Measurements from ENCODE around the gene FBXO3. TPM values are rescaled to one million over a fixed set of nuclear protein-coding genes. Genes with fewer than 3 reads are reported as not detected.

The FBXO3 gene
- total RNA-seq, 2 experiments from 2014 or later = 12.1 to 21.3 TPM

DNA sequence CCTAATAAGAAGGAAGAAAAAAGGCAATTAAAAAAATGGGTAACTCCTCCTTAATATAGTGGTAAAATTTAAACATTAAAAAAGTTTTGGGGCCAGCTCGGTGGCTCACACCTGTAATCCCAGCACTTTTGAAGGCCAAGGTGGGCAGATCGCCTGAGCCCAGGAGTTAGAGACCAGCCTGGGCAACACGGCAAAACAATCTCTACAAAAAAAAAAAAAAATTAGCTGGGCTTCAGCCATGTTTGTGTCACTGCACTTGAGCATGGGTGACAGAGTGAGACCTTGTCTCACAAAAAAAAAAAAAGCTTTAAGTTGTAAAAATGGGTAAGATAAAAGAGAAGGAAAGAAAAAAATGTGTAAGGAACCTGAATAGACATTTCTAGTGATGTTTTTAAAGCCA, 11.3 kb upstream of the FBXO3 start:
- Histone ChIP-seq H3K4me2 (ENCODE audit: low read length) (no peak overlapping the region), H2AFZ (ENCODE audit: low read length) (no peak overlapping the region), H3K27ac (ENCODE audit: low read depth, low read length, poor library complexity, severe bottlenecking) (no peak overlapping the region), H3K9me3 (ENCODE audit: low read length) (no peaks in the 10 kb centered on the region), H3K36me3 (ENCODE audit: insufficient read depth, low read length) (no peaks in the 10 kb centered on the region), H3K4me3 (ENCODE audit: low read depth, low read length, poor library complexity, severe bottlenecking) (no peak overlapping the region), H3K79me2 (ENCODE audit: insufficient read depth, low read depth, low read length) (no peaks in the 10 kb centered on the region), H3K9me2 (ENCODE audit: insufficient read depth, low read length) (no peaks in the 10 kb centered on the region), H3K4me1 (ENCODE audit: insufficient read depth, low read length, poor library complexity, severe bottlenecking) (no peaks in the 10 kb centered on the region), H4K20me1 (ENCODE audit: insufficient read depth, low read length) (no peaks in the 10 kb centered on the region)
- TF ChIP-seq, protein P1, sequence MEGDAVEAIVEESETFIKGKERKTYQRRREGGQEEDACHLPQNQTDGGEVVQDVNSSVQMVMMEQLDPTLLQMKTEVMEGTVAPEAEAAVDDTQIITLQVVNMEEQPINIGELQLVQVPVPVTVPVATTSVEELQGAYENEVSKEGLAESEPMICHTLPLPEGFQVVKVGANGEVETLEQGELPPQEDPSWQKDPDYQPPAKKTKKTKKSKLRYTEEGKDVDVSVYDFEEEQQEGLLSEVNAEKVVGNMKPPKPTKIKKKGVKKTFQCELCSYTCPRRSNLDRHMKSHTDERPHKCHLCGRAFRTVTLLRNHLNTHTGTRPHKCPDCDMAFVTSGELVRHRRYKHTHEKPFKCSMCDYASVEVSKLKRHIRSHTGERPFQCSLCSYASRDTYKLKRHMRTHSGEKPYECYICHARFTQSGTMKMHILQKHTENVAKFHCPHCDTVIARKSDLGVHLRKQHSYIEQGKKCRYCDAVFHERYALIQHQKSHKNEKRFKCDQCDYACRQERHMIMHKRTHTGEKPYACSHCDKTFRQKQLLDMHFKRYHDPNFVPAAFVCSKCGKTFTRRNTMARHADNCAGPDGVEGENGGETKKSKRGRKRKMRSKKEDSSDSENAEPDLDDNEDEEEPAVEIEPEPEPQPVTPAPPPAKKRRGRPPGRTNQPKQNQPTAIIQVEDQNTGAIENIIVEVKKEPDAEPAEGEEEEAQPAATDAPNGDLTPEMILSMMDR (conservative IDR thresholded peaks at IDR 0.05; ENCODE audit: low read length) = no peak
- TF ChIP-seq EZH2phosphoT487 (IDR thresholded peaks at IDR 0.05; ENCODE audit: borderline replicate concordance, low read depth, low read length) = no peak
- no peak for DNase-seq (ENCODE audit: low spot score)
- ChIA-PET POLR2A (interaction anchor here (0.6 to 1.1 kb wide), 6 partner anchors 21 to 1988 kb away, joined by 3 to 6 read pairs (median 4); no protein-coding TSS in a partner anchor), CTCF (ENCODE audit: unreplicated experiment) (interaction anchor here (0.6 kb wide), 1 partner anchor 629 kb away, joined by 3 read pairs; no protein-coding TSS in a partner anchor)
- no TSS peak for BruUV-seq (replicated peaks)
- intact Hi-C loops (cut with micrococcal nuclease; ENCODE audit: unreplicated experiment) = no loop called here

DNA sequence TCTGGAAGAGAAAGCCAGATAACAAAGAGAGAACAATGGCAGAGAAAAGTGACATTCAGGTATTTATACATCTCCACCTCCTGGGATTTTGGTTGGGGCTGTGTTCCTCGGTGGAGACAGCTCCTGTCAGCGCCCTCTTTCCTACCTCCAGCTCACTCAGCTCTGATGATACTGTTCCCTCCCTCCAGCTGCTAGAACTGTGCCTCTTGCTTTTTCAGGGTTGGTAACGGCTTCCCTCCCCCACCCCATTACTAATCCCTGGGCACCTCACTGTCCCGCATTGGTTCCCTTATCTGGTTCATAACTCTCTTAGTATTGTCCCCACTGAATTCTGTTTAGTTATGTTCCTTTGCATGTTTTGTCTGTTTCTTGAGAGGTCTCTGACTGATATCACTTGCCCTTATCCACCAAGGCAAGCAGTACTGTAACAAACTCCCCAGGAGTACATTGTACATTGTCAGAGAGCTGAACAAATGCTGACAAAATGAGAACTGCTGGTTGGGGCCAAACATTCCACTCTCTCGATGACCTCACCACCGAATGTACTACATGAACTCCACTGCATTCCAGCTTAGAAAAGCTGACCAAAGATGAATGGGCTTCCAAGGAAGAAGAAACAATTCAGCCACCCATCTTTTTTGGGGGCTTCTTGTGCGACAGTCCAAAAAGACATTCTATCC, 5.7 kb upstream of the FBXO3 start:
- H3K27ac ChIP-seq (ENCODE audit: low read depth, low read length, poor library complexity, severe bottlenecking) = no peak overlapping the region
- H3K9me3 ChIP-seq (ENCODE audit: low read length) = no peaks in the 10 kb centered on the region
- no peaks in the 10 kb centered on the region for H3K79me2 ChIP-seq (ENCODE audit: insufficient read depth, low read depth, low read length)
- H3K4me2 ChIP-seq (ENCODE audit: low read length) = no peak overlapping the region
- no peak for DNase-seq (ENCODE audit: low spot score)
- no peak overlapping the region for H3K4me3 ChIP-seq (ENCODE audit: low read depth, low read length, poor library complexity, severe bottlenecking)
- H3K36me3 ChIP-seq (ENCODE audit: insufficient read depth, low read length) = no peaks in the 10 kb centered on the region
- H3K9me2 ChIP-seq (ENCODE audit: insufficient read depth, low read length) = no peaks in the 10 kb centered on the region
- intact Hi-C loops (cut with micrococcal nuclease; ENCODE audit: unreplicated experiment) = no loop called here
- peaks cover 5% of the 10 kb centered on the region for H3K4me1 ChIP-seq (ENCODE audit: insufficient read depth, low read length, poor library complexity, severe bottlenecking)
- no peaks in the 10 kb centered on the region for H4K20me1 ChIP-seq (ENCODE audit: insufficient read depth, low read length)
- ChIA-PET POLR2A (no interaction called here), CTCF (ENCODE audit: unreplicated experiment) (no interaction called here)
- no peak overlapping the region for H2AFZ ChIP-seq (ENCODE audit: low read length)
- TF ChIP-seq, protein P1 (conservative IDR thresholded peaks at IDR 0.05; ENCODE audit: low read length) = no peak
- no peak for TF ChIP-seq EZH2phosphoT487 (IDR thresholded peaks at IDR 0.05; ENCODE audit: borderline replicate concordance, low read depth, low read length)
- no TSS peak for BruUV-seq (replicated peaks)

DNA sequence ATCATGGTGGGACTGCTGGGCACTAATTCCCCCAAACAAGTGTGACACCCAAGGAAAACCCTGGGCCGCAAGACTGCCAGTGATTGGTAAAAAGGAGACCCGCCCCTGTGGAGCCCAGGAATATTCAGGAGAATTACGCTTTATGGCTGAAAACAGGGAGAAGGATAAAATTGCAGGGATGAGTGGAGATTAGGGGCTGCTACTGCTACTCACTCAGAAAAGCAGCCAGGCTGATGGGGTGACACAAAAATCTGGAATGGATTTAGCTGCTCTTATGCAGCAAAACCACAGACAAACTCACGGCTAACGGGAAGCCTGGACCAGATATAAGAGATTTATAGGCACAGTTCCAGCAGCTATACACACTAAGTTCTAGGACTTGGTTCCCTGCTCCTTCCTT, 4.4 kb upstream of the FBXO3 start:
- peaks cover 7% of the 10 kb centered on the region for H3K4me1 ChIP-seq (ENCODE audit: insufficient read depth, low read length, poor library complexity, severe bottlenecking)
- H4K20me1 ChIP-seq (ENCODE audit: insufficient read depth, low read length) = no peaks in the 10 kb centered on the region
- TF ChIP-seq, protein P1 (conservative IDR thresholded peaks at IDR 0.05; ENCODE audit: low read length) = no peak
- no peak for TF ChIP-seq EZH2phosphoT487 (IDR thresholded peaks at IDR 0.05; ENCODE audit: borderline replicate concordance, low read depth, low read length)
- no peaks in the 10 kb centered on the region for H3K79me2 ChIP-seq (ENCODE audit: insufficient read depth, low read depth, low read length)
- no peaks in the 10 kb centered on the region for H3K36me3 ChIP-seq (ENCODE audit: insufficient read depth, low read length)
- DNase-seq (ENCODE audit: low spot score) = no peak
- POLR2A ChIA-PET = no interaction called here
- H3K4me2 ChIP-seq (ENCODE audit: low read length) = no peak overlapping the region
- CTCF ChIA-PET (ENCODE audit: unreplicated experiment) = no interaction called here
- H3K4me3 ChIP-seq (ENCODE audit: low read depth, low read length, poor library complexity, severe bottlenecking) = no peak overlapping the region
- H3K9me2 ChIP-seq (ENCODE audit: insufficient read depth, low read length) = no peaks in the 10 kb centered on the region
- H2AFZ ChIP-seq (ENCODE audit: low read length) = no peak overlapping the region
- no peaks in the 10 kb centered on the region for H3K9me3 ChIP-seq (ENCODE audit: low read length)
- no TSS peak for BruUV-seq (replicated peaks)
- intact Hi-C loops (cut with micrococcal nuclease; ENCODE audit: unreplicated experiment) = no loop called here
- no peak overlapping the region for H3K27ac ChIP-seq (ENCODE audit: low read depth, low read length, poor library complexity, severe bottlenecking)

Measured in OCI-LY7 (cell line).